ENCODE measurements around the gene MME.

DNA sequence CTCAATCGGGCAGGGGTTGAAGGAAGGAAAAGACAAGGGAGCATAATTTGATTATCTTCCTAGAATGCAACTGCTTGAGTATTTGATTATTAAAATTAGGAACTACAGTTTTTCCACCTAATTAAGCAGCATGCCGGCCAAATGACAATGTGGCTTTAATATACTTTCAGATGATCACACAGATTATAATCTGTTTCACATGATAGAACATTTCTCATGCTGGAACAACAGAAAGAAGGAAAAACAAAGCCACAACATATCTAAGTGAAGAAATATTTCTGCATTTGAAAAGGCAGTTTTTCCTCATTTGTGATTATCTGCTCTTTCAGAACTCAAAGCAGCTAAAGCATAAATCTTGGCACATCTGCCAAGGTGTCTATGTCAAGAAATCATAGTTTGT lies 130.6 kb downstream of the MME start:
- TF ChIP-seq POLR2AphosphoS5 (IDR thresholded peaks at IDR 0.05) (no peak), POLR2A (IDR thresholded peaks at IDR 0.05) (no peak)

Data from prostate gland (tissue), 1 donor.